C4-2B (cell line): ENCODE measurements around the gene GATA5.

Experiments used
- H3K27ac ChIP-seq: fragments of 450-650 bp; 2 replicates; pipeline ENCODE4 v1.5.1; 2017
- ZFX ChIP-seq: fragments of 450-650 bp; IDR thresholded peaks from 2 replicates; pipeline ENCODE4 v1.6.1; 2017
- TF ChIP-seq, protein P1 (sequence below): fragments of 450-650 bp; conservative IDR thresholded peaks from 2 replicates; pipeline ENCODE4 v1.5.1; 2017; ENCODE audit warnings: mild to moderate bottlenecking

Gene GATA5

DNA sequence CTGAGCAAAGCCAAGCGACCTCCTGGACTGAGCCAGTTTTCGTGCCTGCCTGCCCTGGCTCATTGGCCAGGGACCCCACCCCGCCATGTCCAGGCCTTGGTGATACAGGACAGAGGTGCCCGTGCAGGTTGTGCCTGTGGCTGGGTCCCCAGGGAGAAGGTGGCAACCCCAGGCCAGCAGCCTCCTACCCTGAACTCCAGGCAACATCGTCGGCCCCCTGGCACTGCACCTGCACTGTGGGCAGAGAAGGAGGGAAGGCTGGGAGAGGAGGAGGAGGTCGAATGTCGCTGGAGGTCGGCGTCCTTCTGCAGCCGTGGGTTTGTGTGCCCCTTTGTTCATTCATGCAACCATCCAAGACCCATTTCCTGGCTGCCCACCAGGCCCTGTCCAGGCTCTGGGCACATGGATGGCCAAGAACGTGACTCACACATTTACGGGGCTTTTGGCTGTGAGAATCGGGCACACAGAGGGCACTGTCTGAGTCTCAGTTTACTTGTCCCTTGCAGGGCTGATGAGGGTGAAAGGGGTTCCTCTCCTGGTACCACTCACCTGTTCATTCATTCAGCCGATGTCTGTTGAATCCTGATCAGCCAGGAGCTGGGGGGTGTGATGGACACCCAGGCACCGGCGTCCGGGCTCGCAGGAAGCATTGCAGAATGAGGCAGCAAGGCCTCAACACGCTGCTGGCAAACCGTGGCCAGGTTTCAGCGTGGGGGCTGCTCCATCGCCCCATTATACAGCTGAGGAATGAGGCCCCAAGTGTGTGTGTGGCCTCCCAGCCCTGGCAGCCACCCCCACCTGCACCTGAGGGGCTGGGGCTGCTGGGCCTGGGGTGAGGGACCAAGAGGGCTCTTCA lies 46.1 kb downstream of the GATA5 start:
- H3K27ac ChIP-seq: no peak overlapping the region
- TF ChIP-seq, protein P1, sequence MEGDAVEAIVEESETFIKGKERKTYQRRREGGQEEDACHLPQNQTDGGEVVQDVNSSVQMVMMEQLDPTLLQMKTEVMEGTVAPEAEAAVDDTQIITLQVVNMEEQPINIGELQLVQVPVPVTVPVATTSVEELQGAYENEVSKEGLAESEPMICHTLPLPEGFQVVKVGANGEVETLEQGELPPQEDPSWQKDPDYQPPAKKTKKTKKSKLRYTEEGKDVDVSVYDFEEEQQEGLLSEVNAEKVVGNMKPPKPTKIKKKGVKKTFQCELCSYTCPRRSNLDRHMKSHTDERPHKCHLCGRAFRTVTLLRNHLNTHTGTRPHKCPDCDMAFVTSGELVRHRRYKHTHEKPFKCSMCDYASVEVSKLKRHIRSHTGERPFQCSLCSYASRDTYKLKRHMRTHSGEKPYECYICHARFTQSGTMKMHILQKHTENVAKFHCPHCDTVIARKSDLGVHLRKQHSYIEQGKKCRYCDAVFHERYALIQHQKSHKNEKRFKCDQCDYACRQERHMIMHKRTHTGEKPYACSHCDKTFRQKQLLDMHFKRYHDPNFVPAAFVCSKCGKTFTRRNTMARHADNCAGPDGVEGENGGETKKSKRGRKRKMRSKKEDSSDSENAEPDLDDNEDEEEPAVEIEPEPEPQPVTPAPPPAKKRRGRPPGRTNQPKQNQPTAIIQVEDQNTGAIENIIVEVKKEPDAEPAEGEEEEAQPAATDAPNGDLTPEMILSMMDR: no peak
- no peak for TF ChIP-seq ZFX

DNA sequence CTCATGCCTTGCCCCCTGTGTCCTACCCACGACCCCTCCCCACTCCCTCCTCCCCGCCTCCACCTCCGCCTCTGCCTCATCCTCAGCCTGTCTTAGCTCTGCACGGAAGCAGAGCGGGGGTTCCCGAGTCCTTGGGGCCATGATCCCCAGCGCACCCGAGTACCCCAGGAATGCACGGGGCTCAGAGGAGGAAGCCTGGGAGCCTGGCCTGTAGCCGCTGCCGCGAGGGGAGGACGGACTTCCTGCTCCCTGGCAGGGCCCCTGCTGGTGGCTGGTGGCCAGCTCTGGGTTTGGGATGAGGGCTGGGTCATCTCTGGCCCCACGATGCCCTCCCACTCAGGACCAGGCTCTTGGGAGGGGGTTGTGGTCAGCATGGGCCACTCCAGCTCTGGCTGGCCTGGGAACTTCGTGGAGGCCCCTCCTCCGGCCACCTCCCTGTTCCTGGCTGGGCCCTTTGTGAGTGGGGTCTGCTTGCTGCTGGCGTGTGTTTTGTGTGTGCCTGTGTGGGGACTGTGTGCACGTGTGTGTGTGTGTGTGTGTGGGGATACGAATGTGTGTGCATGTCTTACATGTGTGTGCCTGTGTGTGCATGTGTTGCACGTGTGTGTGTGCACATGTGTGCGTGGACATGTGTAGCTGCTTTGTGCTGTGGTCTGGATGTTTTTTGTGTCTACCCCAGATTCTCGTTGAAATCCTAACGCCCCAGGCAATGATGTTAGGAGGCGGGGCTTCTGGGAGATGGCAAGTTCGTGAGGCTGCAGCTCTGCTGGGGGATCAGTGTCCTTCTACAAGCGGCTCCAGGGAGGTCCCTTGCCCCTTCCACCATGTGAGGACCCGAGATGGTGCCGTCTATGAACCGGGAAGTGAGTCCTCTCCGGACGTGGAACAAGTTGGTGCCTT lies 47.1 kb downstream of the GATA5 start:
- TF ChIP-seq, protein P1: no peak
- no peak for TF ChIP-seq ZFX
- H3K27ac ChIP-seq: peak overlapping the region; percentile 80

DNA sequence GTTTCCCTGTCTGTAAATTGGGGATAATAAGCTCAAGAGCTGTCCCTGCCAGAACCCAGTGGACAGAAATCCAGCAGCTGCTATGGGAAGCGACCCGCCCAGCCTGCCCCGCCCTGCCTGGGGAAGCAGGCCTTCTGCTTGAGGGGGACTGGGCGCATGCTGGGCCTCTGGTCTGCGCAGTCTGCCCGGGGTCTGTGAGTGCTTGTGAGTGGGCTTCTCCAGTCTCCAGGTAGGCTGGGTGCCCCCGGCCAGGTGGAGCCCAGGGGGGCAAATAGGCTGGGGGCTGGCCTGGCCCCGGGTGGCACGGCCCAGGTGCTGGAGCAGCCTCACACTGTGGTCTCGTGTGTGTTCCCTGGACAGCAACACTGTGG lies 47.8 kb downstream of the GATA5 start:
- H3K27ac ChIP-seq: peak overlapping the region; percentile 80
- no peak for TF ChIP-seq ZFX
- TF ChIP-seq, protein P1: no peak

DNA sequence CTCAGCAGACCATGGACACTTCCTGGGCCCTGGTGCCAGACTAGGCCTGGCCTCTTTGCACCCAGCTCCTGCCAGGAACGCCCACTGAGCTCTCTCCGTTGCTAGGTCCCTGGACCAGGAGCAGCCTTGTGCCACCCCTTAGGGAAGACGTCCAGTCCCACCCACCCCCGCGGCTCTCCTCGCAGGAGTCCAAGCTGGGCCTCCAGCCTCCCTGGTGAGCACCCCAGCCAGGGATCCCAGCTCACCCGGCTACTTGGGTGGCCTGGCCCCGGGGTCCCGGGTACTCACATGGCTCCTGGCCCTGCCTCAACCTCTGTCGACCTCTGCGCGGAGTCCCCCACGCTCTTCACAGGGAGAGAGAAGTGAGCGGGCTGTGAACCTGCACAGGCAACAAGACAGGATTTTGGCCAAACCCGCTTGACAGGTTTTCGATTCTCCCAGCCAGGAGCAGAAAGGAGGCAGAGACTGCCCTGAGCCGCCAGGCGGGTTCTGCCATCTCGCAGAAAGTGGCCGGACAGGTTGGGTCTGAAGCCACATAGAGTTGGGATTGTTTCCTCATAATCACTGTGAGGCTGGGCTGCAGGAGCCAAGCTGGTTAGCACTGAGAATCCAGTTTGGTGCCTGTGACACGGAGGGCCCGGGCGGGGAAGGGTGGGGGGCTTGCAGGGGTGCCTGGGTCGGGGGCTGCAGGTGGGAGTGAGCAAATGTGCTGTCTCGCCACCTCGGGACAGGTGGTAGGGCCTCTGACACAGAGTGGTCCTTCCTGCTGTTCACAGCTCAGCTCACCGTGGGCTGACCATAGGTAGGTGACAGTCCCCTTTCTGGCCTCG lies 48.4 kb downstream of the GATA5 start, which contains the start of gene RBBP8NL:
Gene RBBP8NL (minus strand): TSS at position 368 of the 830 bp plus-strand sequence. CDS start 7,892 bp downstream, outside the sequence.
- H3K27ac ChIP-seq: peak within 1 kb of the TSS; percentile 80
- no peak for TF ChIP-seq ZFX
- TF ChIP-seq, protein P1: no peak

DNA sequence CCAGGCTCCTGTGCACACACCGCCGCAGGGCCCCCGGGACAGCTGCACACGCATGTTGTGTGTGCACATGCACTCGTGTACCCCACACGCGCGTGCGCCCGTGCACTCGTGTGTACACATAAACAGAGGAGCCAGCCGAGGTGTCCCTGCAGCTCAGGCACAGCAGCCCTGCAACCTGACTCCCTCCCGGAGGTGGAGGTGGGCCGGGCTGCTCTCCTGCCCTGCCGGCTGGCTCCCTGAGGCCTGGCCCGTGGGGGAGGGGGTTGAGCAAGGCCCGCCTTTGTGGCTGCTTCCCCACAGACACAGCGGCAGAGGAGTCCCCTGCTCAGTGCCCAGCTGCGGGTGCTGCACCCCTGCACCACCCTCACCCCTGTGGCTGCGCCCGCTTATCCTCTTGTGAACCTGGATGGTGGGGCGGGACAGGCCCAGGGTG lies 49.1 kb downstream of the GATA5 start:
- H3K27ac ChIP-seq: peak overlapping the region; percentile 80
- TF ChIP-seq ZFX: no peak; the same call in 1 of the 2 replicates
- TF ChIP-seq, protein P1: no peak

DNA sequence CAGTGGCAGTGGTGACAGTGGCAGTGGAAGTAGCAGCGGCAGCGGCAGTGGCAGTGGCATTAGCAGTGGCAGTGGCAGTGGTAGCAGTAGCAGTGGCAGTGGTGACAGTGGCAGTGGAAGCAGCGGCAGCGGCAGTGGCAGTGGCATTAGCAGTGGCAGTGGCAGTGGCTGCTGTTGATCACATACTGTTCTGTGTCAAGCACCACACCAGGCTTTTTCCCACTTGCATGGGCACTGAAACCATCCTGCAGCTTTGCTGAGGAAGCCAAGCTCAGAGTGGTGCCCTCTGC lies 49.8 kb downstream of the GATA5 start:
- peak overlapping the region; percentile 80 for H3K27ac ChIP-seq

DNA sequence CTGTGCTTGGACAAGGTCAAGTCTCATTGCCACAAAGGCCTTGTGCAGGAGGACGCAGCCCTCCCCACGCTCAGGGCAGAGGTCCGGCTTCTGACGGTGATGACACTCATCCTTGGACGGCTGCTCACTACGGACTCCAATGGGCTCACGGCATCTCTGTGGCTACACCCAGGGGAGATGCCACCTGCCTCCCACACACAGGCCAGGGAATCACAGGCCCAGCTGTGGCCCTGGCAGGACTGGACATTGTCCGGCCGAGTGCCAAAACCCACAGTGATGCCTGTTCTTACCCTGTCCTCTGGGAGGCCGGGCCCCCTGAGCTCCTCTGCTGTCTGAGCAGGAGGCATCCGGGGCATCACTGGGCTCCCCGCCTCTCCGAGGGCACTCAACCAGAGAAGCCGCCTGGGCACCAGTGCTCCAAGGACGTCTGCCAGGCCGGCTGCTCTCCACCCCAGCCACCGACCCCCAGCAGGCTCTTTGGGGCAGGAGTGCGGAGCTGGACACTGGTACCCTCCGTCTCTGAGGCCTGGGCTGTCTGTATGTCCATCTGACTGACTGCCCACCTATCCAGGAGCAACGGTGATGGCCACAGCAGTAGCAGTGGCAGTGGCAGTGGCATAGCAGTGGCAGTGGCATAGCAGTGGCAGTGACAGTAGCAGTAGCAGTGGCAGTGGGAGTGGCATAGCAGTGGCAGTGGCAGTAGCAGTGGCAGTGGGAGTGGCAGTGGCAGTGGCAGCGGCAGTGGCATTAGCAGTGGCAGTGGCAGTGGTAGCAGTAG lies 50.3 kb downstream of the GATA5 start:
- TF ChIP-seq, protein P1: no peak
- TF ChIP-seq ZFX: no peak
- no peak overlapping the region for H3K27ac ChIP-seq
